ENCODE results near the gene CSNK1G1. TPM values are rescaled to one million over a fixed set of nuclear protein-coding genes. Genes with fewer than 3 reads are reported as not detected.
A peak's percentile ranks its signal among the peaks of the same experiment; 100 is the strongest.

Gene CSNK1G1
- total and polyA plus RNA-seq, 2 of the 8 experiments (the other 6 are each of a cell fraction or from before 2014, with no cell fraction given) = 6.0 to 12.9 TPM

- Histone ChIP-seq H3K23ac (ENCODE audit: insufficient read length) (no peak overlapping the region), H3K79me2 (ENCODE audit: control insufficient read depth in 1 of 2, insufficient read depth in 2 of 2, low read length in 2 of 2) (peaks cover 0 to 9% of the 10 kb centered on the region in 2 experiments; a peak in 2 of 4 replicates), H3K4me3 (ENCODE audit: extremely low read depth in 1 of 4, insufficient read depth in 2 of 4, low read depth in 3 of 4, low read length in 4 of 4) (peak overlapping the region; percentile 19 to 88 (median 38); a peak in 5 of 8 replicates), H3K4me2 (ENCODE audit: insufficient read depth in 1 of 2, low read depth in 2 of 2, low read length in 2 of 2) (peak overlapping the region; percentile 74 to 81), H2BK12ac (ENCODE audit: low read depth, low read length) (no peak overlapping the region), H2BK15ac (ENCODE audit: low read length) (no peak overlapping the region), H3K36me3 (ENCODE audit: control insufficient read depth in 2 of 4, insufficient read depth in 4 of 4, low read length in 3 of 4) (peaks cover 11 to 20% (median 16%) of the 10 kb centered on the region in 4 experiments), H2BK20ac (ENCODE audit: low read length) (no peak overlapping the region), H3K79me1 (ENCODE audit: low read depth, low read length) (no peaks in the 10 kb centered on the region), H4K5ac (ENCODE audit: insufficient read length, low read depth, low read length) (no peak overlapping the region), H3K18ac (ENCODE audit: extremely low read depth, low read length) (no peak overlapping the region), H3K27me3 (replicated peaks in 1 of 4; ENCODE audit: control insufficient read depth in 3 of 4, extremely low read depth in 1 of 4, insufficient read depth in 3 of 4, low read length in 3 of 4) (no peaks in the 10 kb centered on the region), H3K9me3 (ENCODE audit: insufficient read depth in 2 of 2, low read depth in 1 of 2, low read length in 1 of 2) (no peaks in the 10 kb centered on the region), H3K27ac (ENCODE audit: low read depth, low read length) (no peak overlapping the region), H3K4me1 (replicated peaks in 1 of 4; ENCODE audit: control insufficient read depth in 3 of 4, insufficient read depth in 4 of 4, low read length in 3 of 4) (peaks cover 0 to 13% (median 5%) of the 10 kb centered on the region in 4 experiments), H2AK5ac (ENCODE audit: low read depth, low read length) (no peak overlapping the region), H3K4ac (replicated peaks; ENCODE audit: insufficient read length, low read depth, low read length) (no peak overlapping the region), H4K20me1 (replicated peaks in 1 of 2; ENCODE audit: control insufficient read depth in 1 of 2, insufficient read depth in 2 of 2, low read length in 2 of 2) (peaks cover 0 to 7% of the 10 kb centered on the region in 2 experiments), H3K23me2 (ENCODE audit: low read depth, low read length) (peaks cover 3% of the 10 kb centered on the region; the same call in 1 of the 2 replicates), H2BK5ac (ENCODE audit: low read depth, low read length) (no peak overlapping the region), H2AFZ (ENCODE audit: low read length) (peak overlapping the region; percentile 96), H3K9ac (replicated peaks in 1 of 4; ENCODE audit: extremely low read depth in 1 of 4, low read depth in 3 of 4, low read length in 3 of 4) (no peak overlapping the region), H4K91ac (replicated peaks; ENCODE audit: insufficient read length, low read length) (no peak overlapping the region), H3K56ac (replicated peaks; ENCODE audit: insufficient read length, low read depth, low read length) (no peak overlapping the region), H2BK120ac (replicated peaks; ENCODE audit: low read depth, low read length) (no peak overlapping the region), H4K8ac (ENCODE audit: extremely low read depth, insufficient read depth, low read length) (no peak overlapping the region), H3K14ac (ENCODE audit: insufficient read length) (no peak overlapping the region)
- ChIA-PET POLR2A (ENCODE audit: partially characterized antibody) (interaction anchor here (0.8 to 3.5 kb wide), 9 partner anchors 8 to 525 kb away, joined by 3 to 34 read pairs (median 3); partner anchors contain the start of gene PCLAF), CTCF (ENCODE audit: partially characterized antibody) (interaction anchor here (0.6 to 3.3 kb wide), 11 partner anchors 8 to 884 kb away, joined by 3 to 23 read pairs (median 3); partner anchors contain the start of genes SNX22 and TRIP4)
- no peak for TF ChIP-seq KDM1A (IDR thresholded peaks at IDR 0.05; ENCODE audit: borderline replicate concordance, low read length)
- no peak for TF ChIP-seq GABPA (IDR thresholded peaks at IDR 0.05; ENCODE audit: borderline replicate concordance, insufficient read depth, low read length)
- peak; percentile 43; the same call in 1 of the 2 replicates for TF ChIP-seq CEBPB (IDR thresholded peaks at IDR 0.05; ENCODE audit: low read depth, low read length)
- FAIRE-seq = no peak
- WGBS, 2 experiments (ENCODE audit: extremely low coverage in 1 of 2, insufficient coverage in 1 of 2, insufficient read length in 1 of 2, insufficient replicate concordance in 2 of 2, low coverage in 1 of 2, low lambda C conversion rate in 2 of 2, missing lambda C conversion rate in 1 of 2) = 72% methylated on average over 14 of the region's 14 CpGs; no CpG with 5 or more reads in 1 of the 2 experiments
- no peak for DNase-seq (ENCODE audit: low read depth in 1 of 2, low spot score in 2 of 2)
These were observed 192.2 kb downstream of the CSNK1G1 start for GRCh38 chr15:64163659-64164362.
